ENCODE data around the gene CD1C.

DNA sequence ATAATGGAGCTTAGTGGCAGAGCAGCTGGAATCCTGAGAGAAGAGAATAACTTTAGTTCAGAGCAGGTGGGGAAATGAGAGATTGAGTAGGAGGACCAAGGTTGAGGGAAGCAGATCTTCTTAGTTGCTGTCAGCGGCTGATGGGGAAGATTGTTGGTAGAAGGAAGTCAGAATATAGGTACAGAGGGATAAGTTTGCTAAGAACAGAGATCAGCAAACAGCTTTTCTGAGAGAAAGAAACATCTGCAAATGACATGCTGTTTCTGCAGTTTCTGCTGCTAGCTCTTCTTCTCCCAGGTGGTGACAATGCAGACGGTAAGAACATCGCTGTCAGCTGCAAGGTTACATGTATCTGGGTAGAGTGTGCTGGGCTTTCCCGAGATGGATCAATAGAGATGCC lies at the start of gene CD1C:
- TF ChIP-seq CTCF (IDR thresholded peaks at IDR 0.05) (no peak), EZH2 (IDR thresholded peaks at IDR 0.05; ENCODE audit: borderline replicate concordance, insufficient read depth, low read depth, low read length, poor library complexity, severe bottlenecking) (no peak)
